GM12872 (cell line): Measurements from ENCODE around the gene TAX1BP3.

ENCODE experiments used
- TF ChIP-seq, protein P1 (sequence below): IDR thresholded peaks from 3 replicates; pipeline ENCODE4 v1.5.1; 2011; ENCODE audit warnings: low read depth, mild to moderate bottlenecking, low read length, moderate library complexity; ENCODE audit not compliant: insufficient read depth

TAX1BP3 gene

GRCh38 chr17:3672571-3672970, 4.2 kb upstream of the TAX1BP3 start:
- TF ChIP-seq, protein P1, sequence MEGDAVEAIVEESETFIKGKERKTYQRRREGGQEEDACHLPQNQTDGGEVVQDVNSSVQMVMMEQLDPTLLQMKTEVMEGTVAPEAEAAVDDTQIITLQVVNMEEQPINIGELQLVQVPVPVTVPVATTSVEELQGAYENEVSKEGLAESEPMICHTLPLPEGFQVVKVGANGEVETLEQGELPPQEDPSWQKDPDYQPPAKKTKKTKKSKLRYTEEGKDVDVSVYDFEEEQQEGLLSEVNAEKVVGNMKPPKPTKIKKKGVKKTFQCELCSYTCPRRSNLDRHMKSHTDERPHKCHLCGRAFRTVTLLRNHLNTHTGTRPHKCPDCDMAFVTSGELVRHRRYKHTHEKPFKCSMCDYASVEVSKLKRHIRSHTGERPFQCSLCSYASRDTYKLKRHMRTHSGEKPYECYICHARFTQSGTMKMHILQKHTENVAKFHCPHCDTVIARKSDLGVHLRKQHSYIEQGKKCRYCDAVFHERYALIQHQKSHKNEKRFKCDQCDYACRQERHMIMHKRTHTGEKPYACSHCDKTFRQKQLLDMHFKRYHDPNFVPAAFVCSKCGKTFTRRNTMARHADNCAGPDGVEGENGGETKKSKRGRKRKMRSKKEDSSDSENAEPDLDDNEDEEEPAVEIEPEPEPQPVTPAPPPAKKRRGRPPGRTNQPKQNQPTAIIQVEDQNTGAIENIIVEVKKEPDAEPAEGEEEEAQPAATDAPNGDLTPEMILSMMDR: no peak

DNA sequence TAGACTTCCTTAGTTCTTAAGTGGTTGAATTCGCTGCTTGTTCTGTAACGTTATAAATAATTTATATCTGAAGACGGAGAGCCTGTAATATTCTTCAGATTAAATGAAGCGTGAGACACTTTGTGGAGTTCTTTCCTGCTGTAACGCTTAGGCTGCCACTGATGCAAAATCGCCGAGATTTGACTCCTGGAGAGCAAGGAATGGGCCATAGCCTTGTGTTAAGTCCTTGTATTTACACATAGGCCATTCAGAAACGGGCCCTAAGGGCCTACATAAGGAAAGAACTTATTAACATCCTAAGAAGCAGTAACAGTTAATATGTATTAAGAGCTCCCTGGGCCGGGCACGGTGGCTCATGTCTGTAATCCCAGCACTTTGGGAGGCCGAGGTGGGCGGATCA, 1.2 kb upstream of the TAX1BP3 start:
- TF ChIP-seq, protein P1: no peak

- TF ChIP-seq, protein P1: no peak
Measured at GRCh38 chr17:3669085-3669347, 638 bp upstream of the TAX1BP3 start.

DNA sequence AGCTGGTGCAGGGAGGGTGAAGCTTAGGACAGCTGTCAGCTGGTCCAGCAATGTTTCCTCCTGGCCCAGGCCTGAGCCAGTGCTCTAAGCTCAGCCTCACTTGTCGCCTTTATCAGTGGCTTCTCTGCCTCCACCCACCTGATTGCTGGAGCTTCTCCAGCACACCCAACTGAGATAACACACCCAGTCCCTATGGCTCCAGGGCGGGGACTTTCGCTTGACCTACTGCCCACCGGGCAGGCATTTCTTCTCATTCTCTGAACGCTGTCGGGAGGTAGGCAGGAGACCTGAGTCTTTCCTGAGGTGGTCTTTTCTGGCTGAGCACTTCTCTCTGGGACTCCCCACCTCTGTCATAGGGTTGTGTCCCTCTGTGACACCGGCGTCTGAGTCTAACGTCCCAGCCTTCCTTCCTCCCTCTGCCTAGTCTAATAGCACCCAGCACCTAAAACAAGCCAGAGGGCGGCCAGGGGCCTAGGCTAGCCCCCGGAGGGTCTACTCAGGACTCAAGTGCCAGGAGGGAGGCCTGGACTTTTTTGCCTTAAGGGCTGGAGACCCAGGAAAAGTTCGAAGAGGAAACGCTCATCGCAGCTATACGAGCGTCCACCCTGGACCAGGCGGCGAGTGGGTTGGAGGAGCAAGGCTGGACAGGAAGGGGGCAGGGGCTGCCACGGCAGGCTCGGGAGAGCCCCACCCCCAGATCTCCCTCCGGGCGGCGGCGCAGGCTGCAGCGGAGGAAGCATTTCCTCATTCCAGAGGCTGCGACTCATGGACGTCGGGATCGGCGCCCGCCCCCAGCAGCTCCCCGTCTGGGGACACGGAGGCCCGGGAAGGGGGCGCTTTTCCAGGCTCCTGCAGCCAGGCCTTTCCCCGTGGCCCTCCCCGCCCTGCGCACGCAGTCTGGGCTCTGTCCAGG, 756 bp downstream of the TAX1BP3 start:
- TF ChIP-seq, protein P1: no peak

GRCh38 chr17:3666516-3666915, 1.9 kb downstream of the TAX1BP3 start:
- TF ChIP-seq, protein P1: no peak

DNA sequence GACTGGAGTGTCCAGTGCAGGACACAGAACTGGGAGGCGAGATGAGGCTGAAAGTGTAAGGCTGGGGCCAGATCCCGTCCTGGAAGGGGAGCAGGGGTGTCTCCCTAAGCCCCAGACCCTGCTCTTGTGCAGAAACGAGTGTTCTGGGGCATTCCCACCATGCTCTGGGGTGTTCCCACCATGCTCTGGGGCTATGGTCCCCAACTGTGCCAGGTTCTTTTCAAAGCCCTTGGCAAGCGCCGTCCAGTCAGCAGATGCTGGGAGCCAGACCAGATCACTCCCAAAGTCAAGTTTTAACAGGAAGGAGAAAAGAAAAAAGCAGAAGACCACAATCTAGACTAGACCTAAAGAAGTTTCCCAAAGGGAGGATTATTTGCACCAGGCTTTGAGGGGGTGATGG, 2.5 kb downstream of the TAX1BP3 start:
- TF ChIP-seq, protein P1: no peak

GRCh38 chr17:3663102-3664011, 5.0 kb downstream of the TAX1BP3 start:
- TF ChIP-seq, protein P1: no peak
